HEK293 (cell line): ENCODE results near the gene PACRG.

Experiments used
- CTCF ChIA-PET: fragments of 350-600 bp; formaldehyde crosslinking; extraction: SDS; loops from one replicate; lab custom pipeline; 2021; ENCODE audit warnings: antibody characterized with exemption; lab: Yijun Ruan, JAX
- POLR2A ChIA-PET: fragments of 300-600 bp; formaldehyde crosslinking; extraction: SDS; loops from one replicate; lab custom pipeline; 2020; ENCODE audit warnings: antibody characterized with exemption, inconsistent platforms; lab: Yijun Ruan, JAX
- H3K27ac ChIP-seq: fragments of 200-500 bp; sonication (Bioruptor generic); 2 replicates; pipeline ENCODE4 v1.5.1; 2014; ENCODE audit warnings: low read depth, low read length, control low read depth, inconsistent platforms; ENCODE audit errors: extremely low read depth
- H3K36me3 ChIP-seq, 2 experiments: fragments of 200-500 bp in 1 of 2; sonication (Bioruptor generic) in 1 of 2; 1 replicate in 1 of 2; 2 replicates in 1 of 2; pipeline ENCODE4 v1.5.1; 2014 to 2017; ENCODE audit warnings: inconsistent platforms in 2 of 2, low read length in 2 of 2; ENCODE audit not compliant: control insufficient read depth in 2 of 2, insufficient read depth in 1 of 2
- H3K4me1 ChIP-seq: fragments of 200-500 bp; sonication (Bioruptor generic); 2 replicates; pipeline ENCODE4 v1.5.1; 2014; ENCODE audit warnings: mild to moderate bottlenecking, low read length, inconsistent platforms; ENCODE audit not compliant: control insufficient read depth, insufficient read depth
- H3K4me3 ChIP-seq: 2 replicates; pipeline ENCODE4 v1.5.1; 2011; ENCODE audit warnings: low read depth, mild to moderate bottlenecking, control low read depth, low read length, moderate library complexity
- H3K9me3 ChIP-seq: fragments of 200-500 bp; sonication (Bioruptor generic); 2 replicates; pipeline ENCODE4 v1.5.1; 2014; ENCODE audit warnings: low read depth, low read length, inconsistent platforms; ENCODE audit not compliant: control insufficient read depth, insufficient read depth
- ELK4 ChIP-seq: IDR thresholded peaks from 2 replicates; pipeline ENCODE4 v1.6.1; 2011; ENCODE audit warnings: mild to moderate bottlenecking, low read depth, low read length, borderline replicate concordance
- PRDM6 ChIP-seq: fragments of 450-650 bp; formaldehyde crosslinking; IDR thresholded peaks from 2 replicates; pipeline ENCODE4 v1.5.1; 2017; ENCODE audit warnings: missing biosample characterization, missing genetic modification characterization
- WT1 ChIP-seq: fragments of 450-650 bp; formaldehyde crosslinking; IDR thresholded peaks from 2 replicates; pipeline ENCODE4 v1.5.1; 2016; ENCODE audit warnings: missing biosample characterization, missing genetic modification characterization
- ZFP3 ChIP-seq: fragments of 450-650 bp; formaldehyde crosslinking; IDR thresholded peaks from 2 replicates; pipeline ENCODE4 v1.5.1; 2016; ENCODE audit warnings: low read depth, missing biosample characterization, missing genetic modification characterization
- ZFP37 ChIP-seq: fragments of 450-650 bp; formaldehyde crosslinking; IDR thresholded peaks from 2 replicates; pipeline ENCODE4 v1.5.1; 2016; ENCODE audit warnings: missing biosample characterization, missing genetic modification characterization
- ZNF133 ChIP-seq: fragments of 450-650 bp; formaldehyde crosslinking; IDR thresholded peaks from 2 replicates; pipeline ENCODE4 v1.5.1; 2016; ENCODE audit warnings: missing biosample characterization, missing genetic modification characterization
- ZNF174 ChIP-seq: fragments of 450-650 bp; formaldehyde crosslinking; IDR thresholded peaks from 2 replicates; pipeline ENCODE4 v1.5.0; 2017; ENCODE audit warnings: missing biosample characterization, mild to moderate bottlenecking, missing genetic modification characterization
- ZNF184 ChIP-seq: fragments of 450-650 bp; IDR thresholded peaks from 2 replicates; pipeline ENCODE4 v1.5.1; 2018; ENCODE audit warnings: missing biosample characterization, mild to moderate bottlenecking, missing genetic modification characterization
- ZNF221 ChIP-seq: fragments of 450-650 bp; formaldehyde crosslinking; IDR thresholded peaks from 2 replicates; pipeline ENCODE4 v1.5.1; 2017; ENCODE audit warnings: missing biosample characterization, missing genetic modification characterization, borderline replicate concordance
- ZNF223 ChIP-seq: fragments of 450-650 bp; formaldehyde crosslinking; IDR thresholded peaks from 2 replicates; pipeline ENCODE4 v1.5.1; 2016; ENCODE audit warnings: missing biosample characterization, missing genetic modification characterization
- ZNF26 ChIP-seq: fragments of 450-650 bp; formaldehyde crosslinking; IDR thresholded peaks from 2 replicates; pipeline ENCODE4 v1.5.1; 2016; ENCODE audit warnings: missing biosample characterization, missing genetic modification characterization
- ZNF324 ChIP-seq: fragments of 450-650 bp; formaldehyde crosslinking; IDR thresholded peaks from 2 replicates; pipeline ENCODE4 v1.5.1; 2016; ENCODE audit warnings: missing biosample characterization, missing genetic modification characterization
- ZNF354C ChIP-seq: fragments of 450-650 bp; formaldehyde crosslinking; IDR thresholded peaks from 2 replicates; pipeline ENCODE4 v1.5.1; 2016; ENCODE audit warnings: missing biosample characterization, missing genetic modification characterization, low read depth, borderline replicate concordance
- ZNF362 ChIP-seq: fragments of 450-650 bp; formaldehyde crosslinking; IDR thresholded peaks from 2 replicates; pipeline ENCODE4 v1.5.1; 2016; ENCODE audit warnings: missing biosample characterization, missing genetic modification characterization
- ZNF394 ChIP-seq: fragments of 450-650 bp; formaldehyde crosslinking; IDR thresholded peaks from 2 replicates; pipeline ENCODE4 v1.5.1; 2016; ENCODE audit warnings: missing biosample characterization, missing genetic modification characterization, mild to moderate bottlenecking, moderate library complexity, borderline replicate concordance
- ZNF404 ChIP-seq: fragments of 450-650 bp; formaldehyde crosslinking; IDR thresholded peaks from 2 replicates; pipeline ENCODE4 v1.5.1; 2017; ENCODE audit warnings: missing biosample characterization, missing genetic modification characterization
- ZNF426 ChIP-seq: fragments of 450-650 bp; formaldehyde crosslinking; IDR thresholded peaks from 2 replicates; pipeline ENCODE4 v1.5.1; 2017; ENCODE audit warnings: missing biosample characterization, missing genetic modification characterization, mild to moderate bottlenecking, inconsistent platforms, moderate library complexity
- ZNF549 ChIP-seq: fragments of 450-650 bp; IDR thresholded peaks from 2 replicates; pipeline ENCODE4 v1.5.1; 2018; ENCODE audit warnings: missing biosample characterization, missing genetic modification characterization, mild to moderate bottlenecking, inconsistent platforms, moderate library complexity
- ZNF610 ChIP-seq: fragments of 450-650 bp; formaldehyde crosslinking; IDR thresholded peaks from 2 replicates; pipeline ENCODE4 v1.5.1; 2016; ENCODE audit warnings: missing biosample characterization, missing genetic modification characterization, borderline replicate concordance
- ZNF623 ChIP-seq: fragments of 450-650 bp; formaldehyde crosslinking; IDR thresholded peaks from 2 replicates; pipeline ENCODE4 v1.5.1; 2016; ENCODE audit warnings: missing biosample characterization, missing genetic modification characterization
- ZNF658 ChIP-seq: fragments of 450-650 bp; formaldehyde crosslinking; IDR thresholded peaks from 2 replicates; pipeline ENCODE4; 2016; ENCODE audit warnings: missing biosample characterization, missing genetic modification characterization
- ZNF76 ChIP-seq: fragments of 450-650 bp; formaldehyde crosslinking; IDR thresholded peaks from 2 replicates; pipeline ENCODE4; 2016; ENCODE audit warnings: low read depth, missing biosample characterization, missing genetic modification characterization, borderline replicate concordance
- ZSCAN4 ChIP-seq: fragments of 450-650 bp; formaldehyde crosslinking; IDR thresholded peaks from 2 replicates; pipeline ENCODE4 v1.5.1; 2017; ENCODE audit warnings: missing biosample characterization, missing genetic modification characterization

PACRG gene

GRCh38 chr6:163338671-163339405, 611.1 kb downstream of the PACRG start:
- no peak overlapping the region for H3K27ac ChIP-seq
- no peak overlapping the region for H3K4me3 ChIP-seq
- H3K36me3 ChIP-seq, result no peaks in the 10 kb centered on the region
- no peaks in the 10 kb centered on the region for H3K9me3 ChIP-seq
- H3K4me1 ChIP-seq, result no peaks in the 10 kb centered on the region
- no peak for TF ChIP-seq ZNF76 (tag by site-specific recombination)
- TF ChIP-seq ZNF174 (tag by site-specific recombination), result no peak
- TF ChIP-seq ZNF404 (tag by site-specific recombination), result no peak
- no peak for TF ChIP-seq ELK4
- no peak for TF ChIP-seq WT1 (tag by site-specific recombination)
- TF ChIP-seq ZNF133, result no peak
- TF ChIP-seq ZNF354C (tag by site-specific recombination), result no peak
- no peak for TF ChIP-seq ZNF658 (tag by site-specific recombination)
- TF ChIP-seq ZNF26 (tag by site-specific recombination), result no peak
- no peak for TF ChIP-seq ZNF324
- TF ChIP-seq ZNF362, result no peak
- no peak for TF ChIP-seq ZNF394 (tag by site-specific recombination)
- no peak for TF ChIP-seq ZNF184 (tag by site-specific recombination)
- ChIA-PET CTCF (interaction anchor here (0.5 to 0.7 kb wide), 4 partner anchors 19 to 800 kb away, joined by 3 to 5 read pairs (median 4); no protein-coding TSS in a partner anchor), POLR2A (no interaction called here)

- Histone ChIP-seq H3K36me3 (no peaks in the 10 kb centered on the region), H3K27ac (no peak overlapping the region), H3K4me1 (no peaks in the 10 kb centered on the region), H3K9me3 (no peaks in the 10 kb centered on the region), H3K4me3 (no peak overlapping the region)
- ChIA-PET POLR2A (no interaction called here), CTCF (interaction anchor here (0.6 to 0.7 kb wide), 2 partner anchors 18 to 800 kb away, joined by 3 to 5 read pairs; no protein-coding TSS in a partner anchor)
- TF ChIP-seq ZNF610 (tag by site-specific recombination) (no peak), ZNF221 (tag by site-specific recombination) (no peak), ZFP3 (tag by site-specific recombination) (no peak), ZNF623 (no peak), ZFP37 (tag by site-specific recombination) (no peak), PRDM6 (tag by site-specific recombination) (no peak), ZSCAN4 (tag by site-specific recombination) (no peak), ZNF223 (no peak), ZNF549 (no peak), ZNF426 (no peak)
Observed at GRCh38 chr6:163339466-163339865, 611.7 kb downstream of the PACRG start.
